ENCODE data around the gene EFHC1. TPM values are rescaled to one million over a fixed set of nuclear protein-coding genes. Genes with fewer than 3 reads are reported as not detected.

Gene EFHC1
- total RNA-seq, 1 experiment from 2014 or later = 12.4 TPM

DNA sequence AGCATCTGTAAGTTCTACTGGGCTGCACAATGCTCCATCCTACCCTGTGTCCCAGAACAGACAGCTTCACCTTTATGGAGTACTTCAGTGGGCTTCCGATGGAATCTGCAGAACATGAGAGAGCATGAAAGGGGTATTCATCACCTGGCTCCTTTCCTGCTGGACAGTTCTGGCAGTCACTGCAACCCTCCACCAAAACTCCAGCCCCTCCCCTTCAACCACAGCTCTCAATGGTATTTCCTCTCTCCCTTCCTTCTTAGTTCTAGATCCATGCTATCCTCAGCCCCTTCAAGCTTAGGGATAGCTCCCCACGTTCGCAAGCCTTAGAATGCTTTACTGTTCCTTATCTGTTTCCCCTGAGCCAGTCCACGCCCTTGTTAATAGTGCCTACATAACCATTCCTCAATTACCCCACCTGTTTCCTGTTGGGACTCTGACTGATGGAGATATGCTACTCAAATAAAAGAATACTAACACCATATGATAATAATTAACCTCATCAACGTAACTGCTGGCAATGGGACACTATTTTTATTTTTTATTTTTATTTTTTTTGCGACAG is 130.0 kb downstream of the EFHC1 start:
- intact Hi-C loops (cut with micrococcal nuclease) = no loop called here
- no peak overlapping the region for H3K4me2 ChIP-seq (ENCODE audit: low read length)
- peaks cover 35% of the 10 kb centered on the region for H3K79me2 ChIP-seq (ENCODE audit: insufficient read depth, low read length)
- no peaks in the 10 kb centered on the region for H3K9me3 ChIP-seq (ENCODE audit: control insufficient read depth in 1 of 2, insufficient read depth in 1 of 2, low read depth in 1 of 2, low read length in 2 of 2)
- DNase-seq (ENCODE audit: low read depth, low spot score) = no peak
- H3K9ac ChIP-seq (ENCODE audit: low read length) = no peak overlapping the region
- H4K20me1 ChIP-seq (ENCODE audit: insufficient read depth) = no peaks in the 10 kb centered on the region
- H3K4me3 ChIP-seq (replicated peaks in 1 of 2; ENCODE audit: low read depth in 1 of 2, low read length in 2 of 2) = no peak overlapping the region
- no peak overlapping the region for H3K27ac ChIP-seq (ENCODE audit: low read depth, low read length)
- H3K4me1 ChIP-seq (ENCODE audit: control insufficient read depth in 1 of 2, insufficient read depth in 2 of 2, low read length in 2 of 2) = peaks cover 14 to 32% of the 10 kb centered on the region in 2 experiments; a peak in 3 of 4 replicates
- POLR2A ChIA-PET = no interaction called here
- BruUV-seq (replicated peaks) = no TSS peak
- no peaks in the 10 kb centered on the region for H3K36me3 ChIP-seq (ENCODE audit: control insufficient read depth in 1 of 2, insufficient read depth in 2 of 2, low read length in 2 of 2)
- TF ChIP-seq ZFX (IDR thresholded peaks at IDR 0.05) = no peak
- no peak for TF ChIP-seq CBX3 (IDR thresholded peaks at IDR 0.05; ENCODE audit: low read depth)
- TF ChIP-seq, protein P1, sequence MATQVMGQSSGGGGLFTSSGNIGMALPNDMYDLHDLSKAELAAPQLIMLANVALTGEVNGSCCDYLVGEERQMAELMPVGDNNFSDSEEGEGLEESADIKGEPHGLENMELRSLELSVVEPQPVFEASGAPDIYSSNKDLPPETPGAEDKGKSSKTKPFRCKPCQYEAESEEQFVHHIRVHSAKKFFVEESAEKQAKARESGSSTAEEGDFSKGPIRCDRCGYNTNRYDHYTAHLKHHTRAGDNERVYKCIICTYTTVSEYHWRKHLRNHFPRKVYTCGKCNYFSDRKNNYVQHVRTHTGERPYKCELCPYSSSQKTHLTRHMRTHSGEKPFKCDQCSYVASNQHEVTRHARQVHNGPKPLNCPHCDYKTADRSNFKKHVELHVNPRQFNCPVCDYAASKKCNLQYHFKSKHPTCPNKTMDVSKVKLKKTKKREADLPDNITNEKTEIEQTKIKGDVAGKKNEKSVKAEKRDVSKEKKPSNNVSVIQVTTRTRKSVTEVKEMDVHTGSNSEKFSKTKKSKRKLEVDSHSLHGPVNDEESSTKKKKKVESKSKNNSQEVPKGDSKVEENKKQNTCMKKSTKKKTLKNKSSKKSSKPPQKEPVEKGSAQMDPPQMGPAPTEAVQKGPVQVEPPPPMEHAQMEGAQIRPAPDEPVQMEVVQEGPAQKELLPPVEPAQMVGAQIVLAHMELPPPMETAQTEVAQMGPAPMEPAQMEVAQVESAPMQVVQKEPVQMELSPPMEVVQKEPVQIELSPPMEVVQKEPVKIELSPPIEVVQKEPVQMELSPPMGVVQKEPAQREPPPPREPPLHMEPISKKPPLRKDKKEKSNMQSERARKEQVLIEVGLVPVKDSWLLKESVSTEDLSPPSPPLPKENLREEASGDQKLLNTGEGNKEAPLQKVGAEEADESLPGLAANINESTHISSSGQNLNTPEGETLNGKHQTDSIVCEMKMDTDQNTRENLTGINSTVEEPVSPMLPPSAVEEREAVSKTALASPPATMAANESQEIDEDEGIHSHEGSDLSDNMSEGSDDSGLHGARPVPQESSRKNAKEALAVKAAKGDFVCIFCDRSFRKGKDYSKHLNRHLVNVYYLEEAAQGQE (IDR thresholded peaks at IDR 0.05; ENCODE audit: low read depth) = no peak
- ATAC-seq = no peak
- RAD21 ChIA-PET (ENCODE audit: low non-redundant PET in 1 of 2, low total read pairs in 2 of 2, uncharacterized antibody in 2 of 2, unreplicated experiment in 2 of 2) = no interaction called here
- no peaks in the 10 kb centered on the region for H3K9me2 ChIP-seq (ENCODE audit: insufficient read depth)
- CTCF ChIA-PET = no interaction called here
- H3K27me3 ChIP-seq (ENCODE audit: insufficient read depth, low read length) = no peaks in the 10 kb centered on the region
- no peak overlapping the region for H2AFZ ChIP-seq (ENCODE audit: low read depth, low read length, poor library complexity, severe bottlenecking)

DNA sequence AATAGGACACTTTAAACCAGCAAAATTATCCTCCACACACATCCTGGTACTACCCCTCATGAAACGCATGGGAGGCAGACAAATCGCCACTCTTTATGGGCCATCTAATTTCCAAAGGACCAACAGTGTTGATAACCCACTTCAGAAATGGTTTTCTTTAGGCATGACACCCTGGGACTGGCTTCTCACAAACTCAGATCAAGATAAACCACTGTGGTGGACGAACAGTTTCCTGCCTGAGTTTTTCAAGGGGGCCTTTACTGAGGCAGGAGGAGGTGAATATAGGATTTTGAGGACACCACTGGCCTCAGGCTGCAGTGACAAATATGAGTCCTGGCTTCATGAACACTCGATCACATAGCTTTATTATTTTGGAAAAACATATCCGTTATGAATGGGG is 130.7 kb downstream of the EFHC1 start:
- Histone ChIP-seq H3K4me1 (ENCODE audit: control insufficient read depth in 1 of 2, insufficient read depth in 2 of 2, low read length in 2 of 2) (peaks cover 14 to 25% of the 10 kb centered on the region in 2 experiments; a peak in 3 of 4 replicates), H3K27me3 (ENCODE audit: insufficient read depth, low read length) (no peaks in the 10 kb centered on the region), H4K20me1 (ENCODE audit: insufficient read depth) (no peaks in the 10 kb centered on the region), H3K4me2 (ENCODE audit: low read length) (no peak overlapping the region), H3K79me2 (ENCODE audit: insufficient read depth, low read length) (peaks cover 35% of the 10 kb centered on the region), H3K36me3 (ENCODE audit: control insufficient read depth in 1 of 2, insufficient read depth in 2 of 2, low read length in 2 of 2) (no peaks in the 10 kb centered on the region), H3K9me3 (ENCODE audit: control insufficient read depth in 1 of 2, insufficient read depth in 1 of 2, low read depth in 1 of 2, low read length in 2 of 2) (no peaks in the 10 kb centered on the region), H3K27ac (ENCODE audit: low read depth, low read length) (no peak overlapping the region), H3K4me3 (replicated peaks in 1 of 2; ENCODE audit: low read depth in 1 of 2, low read length in 2 of 2) (no peak overlapping the region), H2AFZ (ENCODE audit: low read depth, low read length, poor library complexity, severe bottlenecking) (no peak overlapping the region), H3K9ac (ENCODE audit: low read length) (no peak overlapping the region), H3K9me2 (ENCODE audit: insufficient read depth) (no peaks in the 10 kb centered on the region)
- DNase-seq (ENCODE audit: low read depth, low spot score) = no peak
- ChIA-PET CTCF (no interaction called here), POLR2A (no interaction called here), RAD21 (ENCODE audit: low non-redundant PET in 1 of 2, low total read pairs in 2 of 2, uncharacterized antibody in 2 of 2, unreplicated experiment in 2 of 2) (no interaction called here)
- intact Hi-C loops (cut with micrococcal nuclease) = no loop called here
- no peak for ATAC-seq
- BruUV-seq (replicated peaks) = no TSS peak
- TF ChIP-seq POLR2AphosphoS5 (IDR thresholded peaks at IDR 0.05; ENCODE audit: low read depth, low read length) (no peak), ZFX (IDR thresholded peaks at IDR 0.05) (no peak), EZH2 (IDR thresholded peaks at IDR 0.05) (no peak), CEBPB (IDR thresholded peaks at IDR 0.05; ENCODE audit: low read depth) (no peak), FOSL1 (IDR thresholded peaks at IDR 0.05; ENCODE audit: low read depth) (no peak), SP1 (IDR thresholded peaks at IDR 0.05; ENCODE audit: low read depth) (no peak), SIN3A (IDR thresholded peaks at IDR 0.05; ENCODE audit: low read depth) (no peak), YY1 (IDR thresholded peaks at IDR 0.05; ENCODE audit: extremely low read depth, insufficient replicate concordance, low read depth, low read length) (no peak), RAD21 (IDR thresholded peaks at IDR 0.05; ENCODE audit: low read depth) (no peak), CBX3 (IDR thresholded peaks at IDR 0.05; ENCODE audit: low read depth) (no peak), POLR2A (IDR thresholded peaks at IDR 0.05; ENCODE audit: borderline replicate concordance, extremely low read depth, insufficient read depth, insufficient read length) (no peak)
- TF ChIP-seq, protein P2, sequence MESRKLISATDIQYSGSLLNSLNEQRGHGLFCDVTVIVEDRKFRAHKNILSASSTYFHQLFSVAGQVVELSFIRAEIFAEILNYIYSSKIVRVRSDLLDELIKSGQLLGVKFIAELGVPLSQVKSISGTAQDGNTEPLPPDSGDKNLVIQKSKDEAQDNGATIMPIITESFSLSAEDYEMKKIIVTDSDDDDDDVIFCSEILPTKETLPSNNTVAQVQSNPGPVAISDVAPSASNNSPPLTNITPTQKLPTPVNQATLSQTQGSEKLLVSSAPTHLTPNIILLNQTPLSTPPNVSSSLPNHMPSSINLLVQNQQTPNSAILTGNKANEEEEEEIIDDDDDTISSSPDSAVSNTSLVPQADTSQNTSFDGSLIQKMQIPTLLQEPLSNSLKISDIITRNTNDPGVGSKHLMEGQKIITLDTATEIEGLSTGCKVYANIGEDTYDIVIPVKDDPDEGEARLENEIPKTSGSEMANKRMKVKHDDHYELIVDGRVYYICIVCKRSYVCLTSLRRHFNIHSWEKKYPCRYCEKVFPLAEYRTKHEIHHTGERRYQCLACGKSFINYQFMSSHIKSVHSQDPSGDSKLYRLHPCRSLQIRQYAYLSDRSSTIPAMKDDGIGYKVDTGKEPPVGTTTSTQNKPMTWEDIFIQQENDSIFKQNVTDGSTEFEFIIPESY (IDR thresholded peaks at IDR 0.05; ENCODE audit: extremely low read depth, insufficient replicate concordance, low read length) = no peak
- TF ChIP-seq, protein P3, sequence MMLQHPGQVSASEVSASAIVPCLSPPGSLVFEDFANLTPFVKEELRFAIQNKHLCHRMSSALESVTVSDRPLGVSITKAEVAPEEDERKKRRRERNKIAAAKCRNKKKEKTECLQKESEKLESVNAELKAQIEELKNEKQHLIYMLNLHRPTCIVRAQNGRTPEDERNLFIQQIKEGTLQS (IDR thresholded peaks at IDR 0.05) = no peak
- TF ChIP-seq, protein P4, sequence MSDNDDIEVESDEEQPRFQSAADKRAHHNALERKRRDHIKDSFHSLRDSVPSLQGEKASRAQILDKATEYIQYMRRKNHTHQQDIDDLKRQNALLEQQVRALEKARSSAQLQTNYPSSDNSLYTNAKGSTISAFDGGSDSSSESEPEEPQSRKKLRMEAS (IDR thresholded peaks at IDR 0.05) = no peak

Measured in HCT116 (cell line).